Left lobe of liver (tissue), 2 donors: ENCODE data around the gene KRTAP10-10. TPM values are rescaled to one million over a fixed set of nuclear protein-coding genes. Genes with fewer than 3 reads are reported as not detected.
"Not testable (repeated sequence)": the region's sequence is repeated elsewhere in the genome, so short reads cannot be mapped to it uniquely, and the experiment has no call there.

Source experiments
- ATAC-seq: fragments of 200-7000 bp; cut with Tn5 transposase; one replicate; pipeline ENCODE4 v1.9.1; 2020; ENCODE audit warnings: mild to moderate bottlenecking, moderate library complexity
- DNase-seq: peaks from one replicate; pipeline ENCODE4 v3.0.0-alpha.2; 2020; ENCODE audit warnings: low spot score
- total RNA-seq: library from RNA; stranded (reverse); gene quantifications from one replicate; pipeline ENCODE4 v1.2.1, GENCODE V29; 2021
- donor health status: DM: no; HTN: no; CAD: no; lungs with moderate emphysema.
- donor health status: DM: no; HTN: yes; CAD: no.

Gene KRTAP10-10
- total RNA-seq, 1 donor from 2014 or later, result not detected

GRCh38 chr21:44623575-44623974 lies 13.6 kb upstream of the KRTAP10-10 start:
- no peak for ATAC-seq
- DNase-seq, result no peak

- DNase-seq, result no peak
- no peak for ATAC-seq
Observed at GRCh38 chr21:44625756-44626155, 11.4 kb upstream of the KRTAP10-10 start.

GRCh38 chr21:44626262-44626661 lies 10.9 kb upstream of the KRTAP10-10 start:
- DNase-seq (no peak), ATAC-seq (no peak)

- no peak for ATAC-seq
Observed at GRCh38 chr21:44626673-44627143, 10.4 kb upstream of the KRTAP10-10 start, which contains the start of gene KRTAP10-9. TSS of gene KRTAP10-9 (plus strand) at chr21:44627093. CDS start at chr21:44627172, 79 bp downstream.

GRCh38 chr21:44627181-44627822 lies 9.9 kb upstream of the KRTAP10-10 start:
- ATAC-seq, DNase-seq: not testable (repeated sequence)

More at GRCh38 chr21:44626673-44627143, 10.4 kb upstream of the KRTAP10-10 start, which contains the start of gene KRTAP10-9:
- no peak for DNase-seq

- not testable (repeated sequence) for DNase-seq, ATAC-seq
Observed at GRCh38 chr21:44627831-44628233, 9.3 kb upstream of the KRTAP10-10 start.

- no peak for DNase-seq
- ATAC-seq, result no peak
Observed at GRCh38 chr21:44628707-44629391, 8.3 kb upstream of the KRTAP10-10 start.

GRCh38 chr21:44630440-44630839 lies 6.7 kb upstream of the KRTAP10-10 start:
- ATAC-seq (no peak), DNase-seq (no peak)

- ATAC-seq (no peak), DNase-seq (no peak)
Observed at GRCh38 chr21:44632067-44632466, 5.1 kb upstream of the KRTAP10-10 start.

- no peak for DNase-seq
- ATAC-seq, result no peak
Observed at GRCh38 chr21:44636209-44637017, 743 bp upstream of the KRTAP10-10 start.

GRCh38 chr21:44637851-44638348 lies 744 bp downstream of the KRTAP10-10 start:
- not testable (repeated sequence) for DNase-seq
- peak; percentile 43 for ATAC-seq

- ATAC-seq, DNase-seq: not testable (repeated sequence)
Observed at GRCh38 chr21:44638506-44639330, 1.6 kb downstream of the KRTAP10-10 start.

- ATAC-seq (no peak), DNase-seq (no peak)
Observed at GRCh38 chr21:44639331-44639655, 2.1 kb downstream of the KRTAP10-10 start.

GRCh38 chr21:44640761-44641160 lies 3.6 kb downstream of the KRTAP10-10 start:
- ATAC-seq (no peak), DNase-seq (no peak)

- no peak for ATAC-seq
Observed at GRCh38 chr21:44643741-44644310, 6.7 kb downstream of the KRTAP10-10 start.

GRCh38 chr21:44644878-44645277 lies 7.7 kb downstream of the KRTAP10-10 start:
- ATAC-seq (no peak), DNase-seq (no peak)

More at GRCh38 chr21:44643741-44644310, 6.7 kb downstream of the KRTAP10-10 start:
- no peak for DNase-seq

GRCh38 chr21:44646366-44647221 lies 9.4 kb downstream of the KRTAP10-10 start, which contains the start of gene KRTAP10-11:
TSS of gene KRTAP10-11 (plus strand) at chr21:44646414. CDS start at chr21:44646459, 45 bp downstream.
- ATAC-seq, DNase-seq: not testable (repeated sequence)

GRCh38 chr21:44647222-44647552 lies 10.0 kb downstream of the KRTAP10-10 start:
- DNase-seq (no peak), ATAC-seq (no peak)
